ENCODE results near the gene CYP2B6.

DNA sequence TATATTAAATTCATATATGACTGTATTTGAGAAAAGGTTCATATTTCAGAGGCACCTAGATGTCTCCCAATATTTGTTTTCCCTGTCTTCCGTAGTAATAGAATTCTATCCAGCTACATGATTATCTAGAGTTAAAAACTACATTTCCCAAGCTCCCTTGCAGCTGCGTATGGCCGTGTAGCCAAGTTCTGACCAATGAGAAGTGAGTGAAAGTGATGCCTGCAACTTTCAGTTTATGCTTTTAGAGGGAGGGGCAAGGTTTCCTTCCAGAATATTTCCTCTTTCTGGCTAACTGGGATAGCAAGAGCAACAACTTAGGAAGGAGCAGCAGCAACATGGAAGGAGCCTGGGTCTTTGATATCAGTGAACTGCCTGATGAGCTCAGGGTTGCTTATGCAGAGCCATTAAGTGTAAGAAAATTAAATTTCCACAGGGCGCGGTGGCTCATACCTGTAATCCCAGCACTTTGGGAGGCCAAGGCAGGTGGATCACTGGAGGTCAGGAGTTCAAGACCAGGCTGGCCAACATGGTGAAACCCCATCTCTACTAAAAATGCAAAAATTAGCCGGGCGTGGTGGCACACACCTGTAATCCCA is 74.0 kb downstream of the CYP2B6 start:
- no peak for TF ChIP-seq EZH2 (IDR thresholded peaks at IDR 0.05; ENCODE audit: borderline replicate concordance, low read depth, low read length, severe bottlenecking)
- TF ChIP-seq, protein P1, sequence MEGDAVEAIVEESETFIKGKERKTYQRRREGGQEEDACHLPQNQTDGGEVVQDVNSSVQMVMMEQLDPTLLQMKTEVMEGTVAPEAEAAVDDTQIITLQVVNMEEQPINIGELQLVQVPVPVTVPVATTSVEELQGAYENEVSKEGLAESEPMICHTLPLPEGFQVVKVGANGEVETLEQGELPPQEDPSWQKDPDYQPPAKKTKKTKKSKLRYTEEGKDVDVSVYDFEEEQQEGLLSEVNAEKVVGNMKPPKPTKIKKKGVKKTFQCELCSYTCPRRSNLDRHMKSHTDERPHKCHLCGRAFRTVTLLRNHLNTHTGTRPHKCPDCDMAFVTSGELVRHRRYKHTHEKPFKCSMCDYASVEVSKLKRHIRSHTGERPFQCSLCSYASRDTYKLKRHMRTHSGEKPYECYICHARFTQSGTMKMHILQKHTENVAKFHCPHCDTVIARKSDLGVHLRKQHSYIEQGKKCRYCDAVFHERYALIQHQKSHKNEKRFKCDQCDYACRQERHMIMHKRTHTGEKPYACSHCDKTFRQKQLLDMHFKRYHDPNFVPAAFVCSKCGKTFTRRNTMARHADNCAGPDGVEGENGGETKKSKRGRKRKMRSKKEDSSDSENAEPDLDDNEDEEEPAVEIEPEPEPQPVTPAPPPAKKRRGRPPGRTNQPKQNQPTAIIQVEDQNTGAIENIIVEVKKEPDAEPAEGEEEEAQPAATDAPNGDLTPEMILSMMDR (IDR thresholded peaks at IDR 0.05; ENCODE audit: borderline replicate concordance, extremely low read depth, low read length, poor library complexity, severe bottlenecking), result no peak
